ENCODE results near the gene CFAP54.

DNA sequence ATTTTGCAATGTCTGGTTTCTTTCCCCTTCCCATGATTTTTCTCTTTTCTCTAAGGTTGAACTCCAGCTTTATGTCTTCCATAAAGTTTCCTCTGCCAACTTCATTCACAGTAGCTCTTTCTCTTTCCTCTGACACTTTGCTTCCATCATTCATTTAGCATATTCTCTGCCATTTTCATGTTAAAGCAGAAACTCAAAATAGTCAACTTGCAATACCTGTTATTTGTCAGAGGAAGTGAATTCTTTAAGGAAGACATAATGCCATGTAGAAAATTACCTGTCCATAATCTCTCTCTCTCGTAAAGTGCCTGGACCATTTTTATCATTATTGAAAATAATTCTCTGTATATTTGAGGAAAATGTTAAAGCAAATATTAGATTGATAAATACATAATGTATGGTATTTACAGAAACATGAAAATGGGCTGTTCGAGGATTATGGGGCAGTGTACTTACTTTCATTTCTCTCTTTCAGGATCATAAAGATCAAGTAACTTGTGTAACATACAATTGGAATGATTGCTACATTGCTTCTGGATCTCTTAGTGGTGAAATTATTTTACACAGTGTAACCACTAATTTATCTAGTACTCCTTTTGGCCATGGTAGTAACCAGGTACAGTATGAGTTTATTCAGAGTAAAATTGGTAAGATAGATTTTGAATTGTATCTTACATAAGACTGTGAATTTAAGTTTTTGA is 430.3 kb downstream of the CFAP54 start:
- TF ChIP-seq, protein P1, sequence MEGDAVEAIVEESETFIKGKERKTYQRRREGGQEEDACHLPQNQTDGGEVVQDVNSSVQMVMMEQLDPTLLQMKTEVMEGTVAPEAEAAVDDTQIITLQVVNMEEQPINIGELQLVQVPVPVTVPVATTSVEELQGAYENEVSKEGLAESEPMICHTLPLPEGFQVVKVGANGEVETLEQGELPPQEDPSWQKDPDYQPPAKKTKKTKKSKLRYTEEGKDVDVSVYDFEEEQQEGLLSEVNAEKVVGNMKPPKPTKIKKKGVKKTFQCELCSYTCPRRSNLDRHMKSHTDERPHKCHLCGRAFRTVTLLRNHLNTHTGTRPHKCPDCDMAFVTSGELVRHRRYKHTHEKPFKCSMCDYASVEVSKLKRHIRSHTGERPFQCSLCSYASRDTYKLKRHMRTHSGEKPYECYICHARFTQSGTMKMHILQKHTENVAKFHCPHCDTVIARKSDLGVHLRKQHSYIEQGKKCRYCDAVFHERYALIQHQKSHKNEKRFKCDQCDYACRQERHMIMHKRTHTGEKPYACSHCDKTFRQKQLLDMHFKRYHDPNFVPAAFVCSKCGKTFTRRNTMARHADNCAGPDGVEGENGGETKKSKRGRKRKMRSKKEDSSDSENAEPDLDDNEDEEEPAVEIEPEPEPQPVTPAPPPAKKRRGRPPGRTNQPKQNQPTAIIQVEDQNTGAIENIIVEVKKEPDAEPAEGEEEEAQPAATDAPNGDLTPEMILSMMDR (conservative IDR thresholded peaks at IDR 0.05; ENCODE audit: low read depth in 2 of 2) = no peak
- no peak for TF ChIP-seq POLR2AphosphoS5 (IDR thresholded peaks at IDR 0.05; ENCODE audit: low read depth)
- no peak for TF ChIP-seq EZH2phosphoT487 (IDR thresholded peaks at IDR 0.05; ENCODE audit: unreplicated experiment)
- TF ChIP-seq ZNF331 (CRISPR knock-in tag; IDR thresholded peaks at IDR 0.05; ENCODE audit: low read depth) = no peak
- no peak for TF ChIP-seq EZH2 (IDR thresholded peaks at IDR 0.05; ENCODE audit: low read depth, unreplicated experiment)
- TF ChIP-seq CREB1 (CRISPR knock-in tag; IDR thresholded peaks at IDR 0.05; ENCODE audit: low read depth) = no peak
- no peak for TF ChIP-seq REST (IDR thresholded peaks at IDR 0.05; ENCODE audit: unreplicated experiment)
- no peak for TF ChIP-seq ZNF114 (CRISPR knock-in tag; IDR thresholded peaks at IDR 0.05)
- no peak for TF ChIP-seq NANOG (IDR thresholded peaks at IDR 0.05; ENCODE audit: borderline replicate concordance)
- no peak for TF ChIP-seq JUNB (IDR thresholded peaks at IDR 0.05; ENCODE audit: unreplicated experiment)
- TF ChIP-seq STAT1 (IDR thresholded peaks at IDR 0.05; ENCODE audit: unreplicated experiment) = no peak
- no peak for TF ChIP-seq ETS1 (IDR thresholded peaks at IDR 0.05)
